Measurements from ENCODE around the gene HEY2. TPM values are rescaled to one million over a fixed set of nuclear protein-coding genes. Genes with fewer than 3 reads are reported as not detected.

HEY2 gene
- total RNA-seq, 4 donors from 2014 or later: 1.7 to 3.1 (median 2.3) TPM

DNA sequence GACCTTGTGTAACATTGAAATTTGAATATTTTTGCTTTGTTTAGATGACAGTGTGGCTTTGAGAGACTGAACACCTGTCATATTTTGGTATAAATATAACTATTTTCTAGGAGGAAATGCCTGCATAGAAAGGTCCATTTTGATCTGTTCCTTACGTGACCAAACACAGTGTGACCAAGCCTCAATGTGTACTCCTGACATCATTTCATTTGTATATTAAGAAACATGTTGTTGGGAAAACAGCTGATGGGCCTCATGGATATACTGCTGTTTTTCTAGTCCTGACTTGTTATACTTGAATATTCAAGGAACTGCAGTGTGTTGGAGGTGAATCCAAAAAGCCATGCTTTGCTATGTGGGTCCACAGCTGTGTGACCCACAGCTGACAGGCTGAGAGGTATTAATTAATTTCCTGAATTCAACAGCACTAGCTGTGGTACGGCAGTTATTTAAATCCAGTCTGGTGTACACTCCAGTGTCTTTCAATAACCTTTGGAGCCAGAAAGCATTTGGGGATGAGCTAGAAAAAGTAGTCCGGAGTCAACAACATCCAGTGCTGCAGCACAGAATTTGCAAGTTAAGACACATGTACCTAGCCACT, 60.2 kb downstream of the HEY2 start:
- Histone ChIP-seq H3K9me3 (no peaks in the 10 kb centered on the region), H3K27me3 (no peaks in the 10 kb centered on the region), H3K27ac (replicated peaks in 1 of 4) (no peak overlapping the region), H3K36me3 (peaks cover 0 to 13% (median 2%) of the 10 kb centered on the region in 4 donors), H3K4me3 (no peak overlapping the region), H3K4me1 (peaks cover 20 to 39% (median 35%) of the 10 kb centered on the region in 4 donors)
- intact Hi-C loops (cut with DNase I): no loop called here
- 73% methylated on average over 3 of the region's 3 CpGs for WGBS
- TF ChIP-seq, protein P1, sequence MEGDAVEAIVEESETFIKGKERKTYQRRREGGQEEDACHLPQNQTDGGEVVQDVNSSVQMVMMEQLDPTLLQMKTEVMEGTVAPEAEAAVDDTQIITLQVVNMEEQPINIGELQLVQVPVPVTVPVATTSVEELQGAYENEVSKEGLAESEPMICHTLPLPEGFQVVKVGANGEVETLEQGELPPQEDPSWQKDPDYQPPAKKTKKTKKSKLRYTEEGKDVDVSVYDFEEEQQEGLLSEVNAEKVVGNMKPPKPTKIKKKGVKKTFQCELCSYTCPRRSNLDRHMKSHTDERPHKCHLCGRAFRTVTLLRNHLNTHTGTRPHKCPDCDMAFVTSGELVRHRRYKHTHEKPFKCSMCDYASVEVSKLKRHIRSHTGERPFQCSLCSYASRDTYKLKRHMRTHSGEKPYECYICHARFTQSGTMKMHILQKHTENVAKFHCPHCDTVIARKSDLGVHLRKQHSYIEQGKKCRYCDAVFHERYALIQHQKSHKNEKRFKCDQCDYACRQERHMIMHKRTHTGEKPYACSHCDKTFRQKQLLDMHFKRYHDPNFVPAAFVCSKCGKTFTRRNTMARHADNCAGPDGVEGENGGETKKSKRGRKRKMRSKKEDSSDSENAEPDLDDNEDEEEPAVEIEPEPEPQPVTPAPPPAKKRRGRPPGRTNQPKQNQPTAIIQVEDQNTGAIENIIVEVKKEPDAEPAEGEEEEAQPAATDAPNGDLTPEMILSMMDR (IDR thresholded peaks at IDR 0.05): no peak
- TF ChIP-seq POLR2AphosphoS5 (IDR thresholded peaks at IDR 0.05): no peak
- no peak for TF ChIP-seq EP300 (IDR thresholded peaks at IDR 0.05)
- TF ChIP-seq POLR2A (IDR thresholded peaks at IDR 0.05; ENCODE audit: low read depth): no peak
- DNase-seq (ENCODE audit: extremely low spot score): no peak

DNA sequence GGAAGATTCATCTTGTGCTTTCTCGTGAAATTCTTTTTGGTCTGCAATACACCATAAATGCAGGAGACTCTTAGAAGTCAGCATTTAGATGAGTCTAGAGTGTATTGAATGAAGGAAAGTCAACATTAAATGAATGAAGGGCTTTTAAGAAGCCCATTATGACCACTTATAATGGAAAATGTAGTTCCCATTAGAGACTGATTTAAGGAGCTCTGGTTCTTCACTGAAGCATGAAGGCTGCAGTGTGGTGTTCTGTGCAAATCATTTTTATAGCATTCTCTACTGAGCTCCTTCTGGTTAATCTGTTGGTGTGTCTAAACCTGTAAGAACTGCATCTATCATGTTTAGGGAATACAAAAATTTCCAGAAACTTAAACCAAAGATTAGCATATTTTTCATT, 61.0 kb downstream of the HEY2 start:
- peaks cover 0 to 9% (median 2%) of the 10 kb centered on the region in 4 donors for H3K36me3 ChIP-seq
- no peaks in the 10 kb centered on the region for H3K9me3 ChIP-seq
- 82% methylated on average over 1 of the region's 1 CpG for WGBS
- H3K4me3 ChIP-seq: no peak overlapping the region
- H3K4me1 ChIP-seq: peaks cover 27 to 42% (median 42%) of the 10 kb centered on the region in 4 donors
- no peak overlapping the region for H3K27ac ChIP-seq (replicated peaks in 1 of 4)
- H3K27me3 ChIP-seq: no peaks in the 10 kb centered on the region
- intact Hi-C loops (cut with DNase I): no loop called here
- no peak for DNase-seq (ENCODE audit: extremely low spot score)
- TF ChIP-seq EP300 (IDR thresholded peaks at IDR 0.05): no peak
- TF ChIP-seq POLR2A (IDR thresholded peaks at IDR 0.05; ENCODE audit: low read depth): no peak
- TF ChIP-seq, protein P1 (IDR thresholded peaks at IDR 0.05): no peak
- no peak for TF ChIP-seq POLR2AphosphoS5 (IDR thresholded peaks at IDR 0.05)

Other genes with a start within 250 kb of the HEY2 start
- gene NCOA7, start 41.3 kb downstream of the HEY2 start, total RNA-seq: 10 to 100 TPM; 15.4 to 29.0 (median 19.9) TPM
- 10 to 100 TPM; 33.8 to 49.3 (median 35.8) TPM for gene HINT3, start 207.1 kb downstream of the HEY2 start, total RNA-seq
- gene TRMT11, start 236.9 kb downstream of the HEY2 start, total RNA-seq: 10 to 100 TPM; 16.1 to 24.9 (median 18.8) TPM